GM12874 (cell line): ENCODE results near the gene XPA.

Experiments used
- CTCF ChIP-seq: IDR thresholded peaks from 2 replicates; pipeline ENCODE4 v1.5.1; 2011; ENCODE audit warnings: low read depth, mild to moderate bottlenecking, control low read depth, low read length, moderate library complexity; ENCODE audit not compliant: insufficient read depth

XPA gene

GRCh38 chr9:97630591-97630990 is 66.5 kb downstream of the XPA start:
- no peak for TF ChIP-seq CTCF

- no peak for TF ChIP-seq CTCF
These were observed 68.0 kb downstream of the XPA start for GRCh38 chr9:97629156-97629555.

- TF ChIP-seq CTCF: no peak
These were observed 68.5 kb downstream of the XPA start for GRCh38 chr9:97628668-97629067.

- no peak for TF ChIP-seq CTCF
These were observed 69.5 kb downstream of the XPA start for GRCh38 chr9:97627624-97628023.

- TF ChIP-seq CTCF: no peak
These were observed 71.5 kb downstream of the XPA start for GRCh38 chr9:97625620-97626019.
